ENCODE results near the gene PLS3. TPM values are rescaled to one million over a fixed set of nuclear protein-coding genes. Genes with fewer than 3 reads are reported as not detected.

The PLS3 gene
- total and polyA plus RNA-seq, 9 of the 15 experiments (the other 6 are each of a cell fraction or from before 2014, with no cell fraction given): 0.03 to 0.42 (median 0.03) TPM; not detected in 4

DNA sequence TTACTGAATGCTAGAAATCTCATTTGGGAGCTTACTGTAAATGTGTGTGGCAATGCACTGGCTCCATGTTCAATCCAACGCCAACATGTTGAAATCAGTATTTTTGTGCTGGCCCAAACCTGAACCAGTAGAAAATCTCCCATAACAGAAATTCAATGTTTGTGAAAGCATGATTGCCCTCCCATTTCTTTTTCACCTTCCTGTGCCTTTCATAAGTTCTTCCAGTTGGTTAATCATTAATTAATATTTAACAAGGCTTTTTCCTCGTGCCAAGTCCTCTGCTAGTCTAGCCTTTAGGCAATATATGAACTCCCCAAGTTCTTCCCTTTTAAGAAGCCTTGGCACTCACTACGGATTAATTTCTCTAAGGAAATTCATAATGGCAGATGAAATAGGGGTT is 1.3 kb upstream of the PLS3 start:
- no peak overlapping the region for H3K4me2 ChIP-seq (ENCODE audit: insufficient read depth, low read length)
- DNase-seq (ENCODE audit: extremely low read depth in 1 of 4, low spot score in 3 of 4) (no peak), ATAC-seq (no peak), FAIRE-seq (no peak)
- H3K4me1 ChIP-seq (replicated peaks in 1 of 2; ENCODE audit: control insufficient read depth in 2 of 2, insufficient read depth in 2 of 2, low read length in 2 of 2): no peaks in the 10 kb centered on the region
- H3K9me1 ChIP-seq (ENCODE audit: control insufficient read depth, insufficient read depth, low read length): no peaks in the 10 kb centered on the region
- H4K20me1 ChIP-seq (replicated peaks; ENCODE audit: control insufficient read depth, insufficient read depth, low read length): no peaks in the 10 kb centered on the region
- no peaks in the 10 kb centered on the region for H3K9me3 ChIP-seq (replicated peaks; ENCODE audit: control insufficient read depth, insufficient read depth, low read depth, low read length)
- POLR2A ChIA-PET: no interaction called here
- in situ Hi-C loops (cut with MboI) (no loop called here), intact Hi-C loops (cut with micrococcal nuclease) (no loop called here)
- H2AFZ ChIP-seq (ENCODE audit: low read depth, low read length): no peak overlapping the region
- H3K9ac ChIP-seq (ENCODE audit: insufficient read depth in 1 of 2, low read depth in 2 of 2, low read length in 2 of 2): no peak overlapping the region
- 0% methylated on average over 3 of the region's 3 CpGs for WGBS (ENCODE audit: insufficient coverage, low coverage, missing lambda C conversion rate)
- no peak overlapping the region for H3K4me3 ChIP-seq
- peaks cover 0 to 22% of the 10 kb centered on the region in 2 experiments; a peak in 2 of 5 replicates for H3K27me3 ChIP-seq (ENCODE audit: control insufficient read depth in 2 of 2, insufficient read depth in 2 of 2, low read length in 2 of 2)
- CTCF ChIA-PET (ENCODE audit: low intra/inter-chr PET ratio): no interaction called here
- H3K36me3 ChIP-seq (ENCODE audit: control insufficient read depth, insufficient read depth, low read length): no peaks in the 10 kb centered on the region
- no peak overlapping the region for H3K27ac ChIP-seq (ENCODE audit: extremely low read depth, low read depth, low read length)
- H3K79me2 ChIP-seq (ENCODE audit: control insufficient read depth, insufficient read depth, low read length): no peaks in the 10 kb centered on the region
- BruUV-seq (replicated peaks): no TSS peak
- TF ChIP-seq ZNF12 (CRISPR knock-in tag; IDR thresholded peaks at IDR 0.05) (no peak), SLC30A9 (CRISPR knock-in tag; IDR thresholded peaks at IDR 0.05) (no peak), PURB (CRISPR knock-in tag; IDR thresholded peaks at IDR 0.05; ENCODE audit: low read depth) (no peak), NUFIP1 (IDR thresholded peaks at IDR 0.05; ENCODE audit: partially characterized antibody) (no peak), NR2F6 (CRISPR knock-in tag; IDR thresholded peaks at IDR 0.05) (no peak), DACH1 (IDR thresholded peaks at IDR 0.05; ENCODE audit: partially characterized antibody) (no peak), ZNF696 (CRISPR knock-in tag; conservative IDR thresholded peaks at IDR 0.05) (no peak), ERF (CRISPR knock-in tag; IDR thresholded peaks at IDR 0.05) (no peak), HMGN3 (IDR thresholded peaks at IDR 0.05; ENCODE audit: borderline replicate concordance, extremely low read depth, insufficient read length, low read depth, low read length) (no peak)
- TF ChIP-seq, protein P1, sequence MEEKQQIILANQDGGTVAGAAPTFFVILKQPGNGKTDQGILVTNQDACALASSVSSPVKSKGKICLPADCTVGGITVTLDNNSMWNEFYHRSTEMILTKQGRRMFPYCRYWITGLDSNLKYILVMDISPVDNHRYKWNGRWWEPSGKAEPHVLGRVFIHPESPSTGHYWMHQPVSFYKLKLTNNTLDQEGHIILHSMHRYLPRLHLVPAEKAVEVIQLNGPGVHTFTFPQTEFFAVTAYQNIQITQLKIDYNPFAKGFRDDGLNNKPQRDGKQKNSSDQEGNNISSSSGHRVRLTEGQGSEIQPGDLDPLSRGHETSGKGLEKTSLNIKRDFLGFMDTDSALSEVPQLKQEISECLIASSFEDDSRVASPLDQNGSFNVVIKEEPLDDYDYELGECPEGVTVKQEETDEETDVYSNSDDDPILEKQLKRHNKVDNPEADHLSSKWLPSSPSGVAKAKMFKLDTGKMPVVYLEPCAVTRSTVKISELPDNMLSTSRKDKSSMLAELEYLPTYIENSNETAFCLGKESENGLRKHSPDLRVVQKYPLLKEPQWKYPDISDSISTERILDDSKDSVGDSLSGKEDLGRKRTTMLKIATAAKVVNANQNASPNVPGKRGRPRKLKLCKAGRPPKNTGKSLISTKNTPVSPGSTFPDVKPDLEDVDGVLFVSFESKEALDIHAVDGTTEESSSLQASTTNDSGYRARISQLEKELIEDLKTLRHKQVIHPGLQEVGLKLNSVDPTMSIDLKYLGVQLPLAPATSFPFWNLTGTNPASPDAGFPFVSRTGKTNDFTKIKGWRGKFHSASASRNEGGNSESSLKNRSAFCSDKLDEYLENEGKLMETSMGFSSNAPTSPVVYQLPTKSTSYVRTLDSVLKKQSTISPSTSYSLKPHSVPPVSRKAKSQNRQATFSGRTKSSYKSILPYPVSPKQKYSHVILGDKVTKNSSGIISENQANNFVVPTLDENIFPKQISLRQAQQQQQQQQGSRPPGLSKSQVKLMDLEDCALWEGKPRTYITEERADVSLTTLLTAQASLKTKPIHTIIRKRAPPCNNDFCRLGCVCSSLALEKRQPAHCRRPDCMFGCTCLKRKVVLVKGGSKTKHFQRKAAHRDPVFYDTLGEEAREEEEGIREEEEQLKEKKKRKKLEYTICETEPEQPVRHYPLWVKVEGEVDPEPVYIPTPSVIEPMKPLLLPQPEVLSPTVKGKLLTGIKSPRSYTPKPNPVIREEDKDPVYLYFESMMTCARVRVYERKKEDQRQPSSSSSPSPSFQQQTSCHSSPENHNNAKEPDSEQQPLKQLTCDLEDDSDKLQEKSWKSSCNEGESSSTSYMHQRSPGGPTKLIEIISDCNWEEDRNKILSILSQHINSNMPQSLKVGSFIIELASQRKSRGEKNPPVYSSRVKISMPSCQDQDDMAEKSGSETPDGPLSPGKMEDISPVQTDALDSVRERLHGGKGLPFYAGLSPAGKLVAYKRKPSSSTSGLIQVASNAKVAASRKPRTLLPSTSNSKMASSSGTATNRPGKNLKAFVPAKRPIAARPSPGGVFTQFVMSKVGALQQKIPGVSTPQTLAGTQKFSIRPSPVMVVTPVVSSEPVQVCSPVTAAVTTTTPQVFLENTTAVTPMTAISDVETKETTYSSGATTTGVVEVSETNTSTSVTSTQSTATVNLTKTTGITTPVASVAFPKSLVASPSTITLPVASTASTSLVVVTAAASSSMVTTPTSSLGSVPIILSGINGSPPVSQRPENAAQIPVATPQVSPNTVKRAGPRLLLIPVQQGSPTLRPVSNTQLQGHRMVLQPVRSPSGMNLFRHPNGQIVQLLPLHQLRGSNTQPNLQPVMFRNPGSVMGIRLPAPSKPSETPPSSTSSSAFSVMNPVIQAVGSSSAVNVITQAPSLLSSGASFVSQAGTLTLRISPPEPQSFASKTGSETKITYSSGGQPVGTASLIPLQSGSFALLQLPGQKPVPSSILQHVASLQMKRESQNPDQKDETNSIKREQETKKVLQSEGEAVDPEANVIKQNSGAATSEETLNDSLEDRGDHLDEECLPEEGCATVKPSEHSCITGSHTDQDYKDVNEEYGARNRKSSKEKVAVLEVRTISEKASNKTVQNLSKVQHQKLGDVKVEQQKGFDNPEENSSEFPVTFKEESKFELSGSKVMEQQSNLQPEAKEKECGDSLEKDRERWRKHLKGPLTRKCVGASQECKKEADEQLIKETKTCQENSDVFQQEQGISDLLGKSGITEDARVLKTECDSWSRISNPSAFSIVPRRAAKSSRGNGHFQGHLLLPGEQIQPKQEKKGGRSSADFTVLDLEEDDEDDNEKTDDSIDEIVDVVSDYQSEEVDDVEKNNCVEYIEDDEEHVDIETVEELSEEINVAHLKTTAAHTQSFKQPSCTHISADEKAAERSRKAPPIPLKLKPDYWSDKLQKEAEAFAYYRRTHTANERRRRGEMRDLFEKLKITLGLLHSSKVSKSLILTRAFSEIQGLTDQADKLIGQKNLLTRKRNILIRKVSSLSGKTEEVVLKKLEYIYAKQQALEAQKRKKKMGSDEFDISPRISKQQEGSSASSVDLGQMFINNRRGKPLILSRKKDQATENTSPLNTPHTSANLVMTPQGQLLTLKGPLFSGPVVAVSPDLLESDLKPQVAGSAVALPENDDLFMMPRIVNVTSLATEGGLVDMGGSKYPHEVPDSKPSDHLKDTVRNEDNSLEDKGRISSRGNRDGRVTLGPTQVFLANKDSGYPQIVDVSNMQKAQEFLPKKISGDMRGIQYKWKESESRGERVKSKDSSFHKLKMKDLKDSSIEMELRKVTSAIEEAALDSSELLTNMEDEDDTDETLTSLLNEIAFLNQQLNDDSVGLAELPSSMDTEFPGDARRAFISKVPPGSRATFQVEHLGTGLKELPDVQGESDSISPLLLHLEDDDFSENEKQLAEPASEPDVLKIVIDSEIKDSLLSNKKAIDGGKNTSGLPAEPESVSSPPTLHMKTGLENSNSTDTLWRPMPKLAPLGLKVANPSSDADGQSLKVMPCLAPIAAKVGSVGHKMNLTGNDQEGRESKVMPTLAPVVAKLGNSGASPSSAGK (IDR thresholded peaks at IDR 0.05): no peak
